ENCODE results near the gene MARCHF10. TPM values are rescaled to one million over a fixed set of nuclear protein-coding genes. Genes with fewer than 3 reads are reported as not detected.
"Not testable (repeated sequence)": the region's sequence is repeated elsewhere in the genome, so short reads cannot be mapped to it uniquely, and the experiment has no call there.

MARCHF10 gene
- total RNA-seq, 1 experiment from 2014 or later = not detected

DNA sequence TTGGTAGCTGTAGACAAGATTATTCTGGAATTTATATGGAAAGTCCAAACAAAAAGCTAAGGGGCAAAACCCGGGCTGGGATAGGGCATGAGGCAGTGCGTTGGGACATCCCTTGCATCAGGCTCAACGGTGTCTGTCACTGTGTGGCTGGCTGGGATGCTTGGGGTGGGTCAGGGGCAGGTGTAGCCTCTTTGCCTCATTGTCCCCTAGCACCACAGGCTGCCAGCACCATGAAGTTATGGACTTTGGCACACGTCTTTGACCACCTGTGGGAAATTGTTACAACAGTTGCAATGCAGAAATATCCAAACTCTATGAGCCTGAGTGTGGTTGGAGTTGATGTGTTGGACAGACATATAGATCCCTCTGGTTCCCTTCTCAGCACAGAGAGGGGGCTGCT, 32.8 kb upstream of the MARCHF10 start:
- BruUV-seq (replicated peaks) = no TSS peak
- H3K27me3 ChIP-seq (ENCODE audit: insufficient read depth, low read length) = no peaks in the 10 kb centered on the region
- H3K4me2 ChIP-seq (ENCODE audit: low read length) = no peak overlapping the region
- H3K4me3 ChIP-seq (replicated peaks in 1 of 2; ENCODE audit: low read depth in 1 of 2, low read length in 2 of 2) = no peak overlapping the region
- no peaks in the 10 kb centered on the region for H3K4me1 ChIP-seq (ENCODE audit: control insufficient read depth in 1 of 2, insufficient read depth in 2 of 2, low read length in 2 of 2)
- ChIA-PET CTCF (no interaction called here), RAD21 (ENCODE audit: low non-redundant PET in 1 of 2, low total read pairs in 2 of 2, uncharacterized antibody in 2 of 2, unreplicated experiment in 2 of 2) (no interaction called here), POLR2A (no interaction called here)
- no peaks in the 10 kb centered on the region for H3K9me2 ChIP-seq (ENCODE audit: insufficient read depth)
- no peak overlapping the region for H3K27ac ChIP-seq (ENCODE audit: low read depth, low read length)
- ATAC-seq (no peak), DNase-seq (ENCODE audit: low read depth, low spot score) (no peak)
- TF ChIP-seq, protein P1, sequence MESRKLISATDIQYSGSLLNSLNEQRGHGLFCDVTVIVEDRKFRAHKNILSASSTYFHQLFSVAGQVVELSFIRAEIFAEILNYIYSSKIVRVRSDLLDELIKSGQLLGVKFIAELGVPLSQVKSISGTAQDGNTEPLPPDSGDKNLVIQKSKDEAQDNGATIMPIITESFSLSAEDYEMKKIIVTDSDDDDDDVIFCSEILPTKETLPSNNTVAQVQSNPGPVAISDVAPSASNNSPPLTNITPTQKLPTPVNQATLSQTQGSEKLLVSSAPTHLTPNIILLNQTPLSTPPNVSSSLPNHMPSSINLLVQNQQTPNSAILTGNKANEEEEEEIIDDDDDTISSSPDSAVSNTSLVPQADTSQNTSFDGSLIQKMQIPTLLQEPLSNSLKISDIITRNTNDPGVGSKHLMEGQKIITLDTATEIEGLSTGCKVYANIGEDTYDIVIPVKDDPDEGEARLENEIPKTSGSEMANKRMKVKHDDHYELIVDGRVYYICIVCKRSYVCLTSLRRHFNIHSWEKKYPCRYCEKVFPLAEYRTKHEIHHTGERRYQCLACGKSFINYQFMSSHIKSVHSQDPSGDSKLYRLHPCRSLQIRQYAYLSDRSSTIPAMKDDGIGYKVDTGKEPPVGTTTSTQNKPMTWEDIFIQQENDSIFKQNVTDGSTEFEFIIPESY (IDR thresholded peaks at IDR 0.05; ENCODE audit: extremely low read depth, insufficient replicate concordance, low read length) = no peak
- TF ChIP-seq SRF (IDR thresholded peaks at IDR 0.05; ENCODE audit: low read depth) = no peak
- TF ChIP-seq JUND (IDR thresholded peaks at IDR 0.05) = no peak
- intact Hi-C loops (cut with micrococcal nuclease) = no loop called here
- no peaks in the 10 kb centered on the region for H3K9me3 ChIP-seq (ENCODE audit: control insufficient read depth in 1 of 2, insufficient read depth in 1 of 2, low read depth in 1 of 2, low read length in 2 of 2)
- no peaks in the 10 kb centered on the region for H4K20me1 ChIP-seq (ENCODE audit: insufficient read depth)
- H2AFZ ChIP-seq (ENCODE audit: low read depth, low read length, poor library complexity, severe bottlenecking) = no peak overlapping the region
- H3K79me2 ChIP-seq (ENCODE audit: insufficient read depth, low read length) = no peaks in the 10 kb centered on the region
- H3K36me3 ChIP-seq (ENCODE audit: control insufficient read depth in 1 of 2, insufficient read depth in 2 of 2, low read length in 2 of 2) = no peaks in the 10 kb centered on the region
- no peak overlapping the region for H3K9ac ChIP-seq (ENCODE audit: low read length)

GRCh38 chr17:62833816-62834215, 25.7 kb upstream of the MARCHF10 start:
- CTCF ChIA-PET; H3K4me1 ChIP-seq (ENCODE audit: control insufficient read depth in 1 of 2, insufficient read depth in 2 of 2, low read length in 2 of 2); H3K79me2 ChIP-seq (ENCODE audit: insufficient read depth, low read length); H3K27me3 ChIP-seq (ENCODE audit: insufficient read depth, low read length); POLR2A ChIA-PET; H4K20me1 ChIP-seq (ENCODE audit: insufficient read depth); DNase-seq (ENCODE audit: low read depth, low spot score); H3K27ac ChIP-seq (ENCODE audit: low read depth, low read length); RAD21 ChIA-PET (ENCODE audit: low non-redundant PET in 1 of 2, low total read pairs in 2 of 2, uncharacterized antibody in 2 of 2, unreplicated experiment in 2 of 2); H3K4me3 ChIP-seq (replicated peaks in 1 of 2; ENCODE audit: low read depth in 1 of 2, low read length in 2 of 2); H3K36me3 ChIP-seq (ENCODE audit: control insufficient read depth in 1 of 2, insufficient read depth in 2 of 2, low read length in 2 of 2); H3K9ac ChIP-seq (ENCODE audit: low read length); BruUV-seq (replicated peaks); H3K9me3 ChIP-seq (ENCODE audit: control insufficient read depth in 1 of 2, insufficient read depth in 1 of 2, low read depth in 1 of 2, low read length in 2 of 2); intact Hi-C loops (cut with micrococcal nuclease); ATAC-seq; H3K4me2 ChIP-seq (ENCODE audit: low read length); H3K9me2 ChIP-seq (ENCODE audit: insufficient read depth); H2AFZ ChIP-seq (ENCODE audit: low read depth, low read length, poor library complexity, severe bottlenecking): not testable (repeated sequence)
